Trophoblast cell (in vitro differentiated cells and primary cell): ENCODE data around the gene RNLS.

Source experiments
- DNase-seq, 2 donors: peaks; one replicate each; pipeline ENCODE4 v3.0.0-alpha.2; 2016
- H2AFZ ChIP-seq: 2 replicates; pipeline ENCODE4 v1.6.1; 2013; ENCODE audit warnings: low read length, moderate library complexity, mild to moderate bottlenecking; ENCODE audit not compliant: insufficient read depth, poor library complexity
- H2AK5ac ChIP-seq: 2 replicates; pipeline ENCODE4 v1.6.1; 2013; ENCODE audit warnings: mild to moderate bottlenecking, low read length
- H2BK120ac ChIP-seq: 2 replicates; pipeline ENCODE4 v1.6.1; 2013; ENCODE audit warnings: low read length, mild to moderate bottlenecking, moderate library complexity; ENCODE audit not compliant: insufficient read depth, poor library complexity
- H2BK12ac ChIP-seq: 2 replicates; pipeline ENCODE4 v1.6.1; 2013; ENCODE audit warnings: mild to moderate bottlenecking, low read length, moderate library complexity
- H2BK5ac ChIP-seq: 2 replicates; pipeline ENCODE4 v1.6.1; 2013; ENCODE audit warnings: low read length, low read depth, moderate library complexity, mild to moderate bottlenecking; ENCODE audit not compliant: poor library complexity
- H3K14ac ChIP-seq: 2 replicates; pipeline ENCODE4 v1.6.1; 2013; ENCODE audit warnings: mild to moderate bottlenecking, low read length
- H3K18ac ChIP-seq: 2 replicates; pipeline ENCODE4 v1.6.1; 2013; ENCODE audit warnings: mild to moderate bottlenecking, low read length
- H3K23ac ChIP-seq: 2 replicates; pipeline ENCODE4 v1.6.1; 2013; ENCODE audit warnings: low read length
- H3K27ac ChIP-seq: 2 replicates; pipeline ENCODE4 v1.5.1; 2013; ENCODE audit warnings: low read depth, mild to moderate bottlenecking, inconsistent platforms, low read length, moderate library complexity
- H3K27me3 ChIP-seq: 2 replicates; pipeline ENCODE4 v1.6.1; 2013; ENCODE audit warnings: inconsistent platforms, mild to moderate bottlenecking, low read length, moderate library complexity; ENCODE audit not compliant: insufficient read depth
- H3K36me3 ChIP-seq, 2 experiments: 1 replicate in 1 of 2; 2 replicates in 1 of 2; pipeline ENCODE4 v1.6.1; 2013; ENCODE audit warnings: low read length in 2 of 2, mild to moderate bottlenecking in 2 of 2, moderate library complexity in 1 of 2; ENCODE audit not compliant: insufficient read depth in 2 of 2, control insufficient read depth in 1 of 2
- H3K4ac ChIP-seq: 2 replicates; pipeline ENCODE4 v1.6.1; 2013; ENCODE audit warnings: low read depth, mild to moderate bottlenecking, low read length, moderate library complexity
- H3K4me1 ChIP-seq, 2 experiments: 1 replicate in 1 of 2; 2 replicates in 1 of 2; pipeline ENCODE4 v1.6.1; 2013; ENCODE audit warnings: low read length in 2 of 2, mild to moderate bottlenecking in 2 of 2, moderate library complexity in 1 of 2; ENCODE audit not compliant: insufficient read depth in 2 of 2, control insufficient read depth in 1 of 2
- H3K4me2 ChIP-seq: 2 replicates; pipeline ENCODE4 v1.6.1; 2013; ENCODE audit warnings: inconsistent platforms, mild to moderate bottlenecking, low read length, moderate library complexity
- H3K4me3 ChIP-seq: 2 replicates; pipeline ENCODE4 v1.5.1; 2013; ENCODE audit warnings: mild to moderate bottlenecking, low read depth, low read length, inconsistent platforms
- H3K79me1 ChIP-seq: one replicate; pipeline ENCODE4 v1.6.1; 2013; ENCODE audit warnings: low read length
- H3K79me2 ChIP-seq: 2 replicates; pipeline ENCODE4 v1.6.1; 2013; ENCODE audit warnings: low read length, mild to moderate bottlenecking; ENCODE audit not compliant: control insufficient read depth, insufficient read depth, poor library complexity
- H3K9ac ChIP-seq: 2 replicates; pipeline ENCODE4 v1.6.1; 2013; ENCODE audit warnings: mild to moderate bottlenecking, low read length
- H3K9me3 ChIP-seq: 2 replicates; pipeline ENCODE4 v1.6.1; 2013; ENCODE audit warnings: low read depth, mild to moderate bottlenecking, control low read depth, inconsistent platforms, low read length; ENCODE audit not compliant: insufficient read depth
- H4K12ac ChIP-seq: 2 replicates; pipeline ENCODE4 v1.6.1; 2013; ENCODE audit warnings: low read depth, mild to moderate bottlenecking, low read length, moderate library complexity
- H4K8ac ChIP-seq: 2 replicates; pipeline ENCODE4 v1.6.1; 2013; ENCODE audit warnings: low read depth, mild to moderate bottlenecking, low read length, moderate library complexity
- H4K91ac ChIP-seq: one replicate; pipeline ENCODE4 v1.6.1; 2013; ENCODE audit warnings: low read depth, mild to moderate bottlenecking, low read length, moderate library complexity
- WGBS: extraction: QIAGEN DNeasy Blood & Tissue Kit; methylation state at CpG from one replicate; pipeline ENCODE4 v1.1.7; 2013; ENCODE audit warnings: missing lambda C conversion rate; ENCODE audit not compliant: insufficient read length, insufficient coverage; ENCODE audit errors: extremely low coverage; 5-methylcytosine and 5-hydroxymethylcytosine counted together

The RNLS gene

GRCh38 chr10:88256886-88257285, 326.2 kb downstream of the RNLS start:
- H3K18ac ChIP-seq = no peak overlapping the region
- no peaks in the 10 kb centered on the region for H3K9me3 ChIP-seq
- no peak overlapping the region for H3K4me3 ChIP-seq
- H4K8ac ChIP-seq = no peak overlapping the region
- H3K79me2 ChIP-seq = no peaks in the 10 kb centered on the region
- no peak overlapping the region for H3K4me2 ChIP-seq
- no peak overlapping the region for H3K4ac ChIP-seq
- no peak overlapping the region for H4K12ac ChIP-seq
- H3K9ac ChIP-seq = no peak overlapping the region
- no peak overlapping the region for H2BK5ac ChIP-seq
- no peaks in the 10 kb centered on the region for H3K27me3 ChIP-seq
- H3K23ac ChIP-seq = no peak overlapping the region
- no peak overlapping the region for H3K14ac ChIP-seq
- no peak for DNase-seq
- H2AFZ ChIP-seq = no peak overlapping the region
- no peaks in the 10 kb centered on the region for H3K36me3 ChIP-seq
- H2BK12ac ChIP-seq = no peak overlapping the region
- H3K79me1 ChIP-seq = no peaks in the 10 kb centered on the region
- H4K91ac ChIP-seq = no peak overlapping the region
- peaks cover 0 to 4% of the 10 kb centered on the region in 2 experiments for H3K4me1 ChIP-seq
- WGBS = 100% methylated on average over 1 of the region's 4 CpGs
- H2AK5ac ChIP-seq = no peak overlapping the region
- H3K27ac ChIP-seq = no peak overlapping the region
- no peak overlapping the region for H2BK120ac ChIP-seq

DNA sequence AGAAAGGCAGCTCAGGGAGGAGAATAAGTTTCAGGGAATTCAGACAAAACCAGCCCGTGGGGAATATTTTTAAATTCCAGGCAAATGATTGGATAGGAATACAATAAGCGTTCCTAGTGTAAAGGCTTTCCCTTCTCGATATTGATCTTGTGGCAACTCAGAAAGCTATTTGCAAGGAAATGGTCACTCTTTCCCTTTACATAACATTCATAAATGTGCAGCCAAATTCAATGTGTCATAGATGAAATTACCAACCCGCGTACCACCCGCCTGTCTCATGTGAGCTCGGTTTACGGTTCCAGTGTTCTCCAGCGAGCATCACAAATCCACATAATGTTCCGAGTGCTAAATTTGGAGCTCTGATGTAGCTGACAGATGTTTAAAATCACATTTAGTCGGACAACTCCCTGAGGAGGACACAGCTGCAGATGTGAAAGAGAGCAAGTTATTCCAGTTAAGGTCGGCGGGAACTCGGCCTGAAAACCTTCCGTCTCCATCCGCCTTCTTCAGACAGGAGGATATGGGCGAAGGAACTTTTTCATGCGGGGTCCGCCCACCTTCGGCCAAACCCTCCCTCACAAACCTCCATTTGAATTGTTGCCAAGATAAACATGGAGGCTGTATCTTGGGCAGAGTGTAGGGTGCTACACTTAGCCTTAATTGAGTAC, 327.0 kb downstream of the RNLS start:
- Histone ChIP-seq H3K9me3 (no peaks in the 10 kb centered on the region), H3K18ac (no peak overlapping the region), H2BK5ac (no peak overlapping the region), H4K8ac (no peak overlapping the region), H3K27me3 (no peaks in the 10 kb centered on the region), H3K4me3 (no peak overlapping the region), H2BK12ac (no peak overlapping the region), H3K4me1 (peaks cover 0 to 4% of the 10 kb centered on the region in 2 experiments), H3K23ac (no peak overlapping the region), H2AK5ac (no peak overlapping the region), H3K79me1 (no peaks in the 10 kb centered on the region), H3K14ac (no peak overlapping the region), H3K36me3 (no peaks in the 10 kb centered on the region), H3K27ac (no peak overlapping the region), H2BK120ac (no peak overlapping the region), H4K12ac (no peak overlapping the region), H2AFZ (no peak overlapping the region), H3K79me2 (no peaks in the 10 kb centered on the region), H3K9ac (no peak overlapping the region), H3K4ac (no peak overlapping the region), H3K4me2 (no peak overlapping the region), H4K91ac (no peak overlapping the region)
- no CpG with 5 or more reads among the region's 20 CpGs for WGBS
- DNase-seq = no peak

DNA sequence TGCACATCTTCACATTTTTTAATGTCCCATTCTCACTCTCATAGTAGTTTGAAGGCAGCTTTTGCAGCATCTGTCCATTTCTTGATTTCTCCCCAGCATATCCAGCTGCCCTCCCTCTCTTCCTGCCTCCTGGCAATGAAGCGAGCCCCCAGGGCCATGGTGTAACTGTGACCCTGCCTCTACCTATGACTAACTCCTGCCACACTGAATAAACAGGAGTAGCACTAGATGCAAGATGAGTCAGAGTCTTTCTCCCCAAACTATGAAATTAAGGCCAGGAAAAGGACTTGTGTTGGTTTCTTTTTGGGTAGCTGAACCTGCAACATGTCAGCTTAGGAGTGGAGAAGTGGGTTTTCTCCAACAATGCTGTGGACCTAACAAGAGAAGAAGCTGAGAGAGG, 329.0 kb downstream of the RNLS start:
- H3K23ac ChIP-seq = no peak overlapping the region
- no peak for DNase-seq
- WGBS = no CpG with 5 or more reads among the region's 1 CpG
- peaks cover 0 to 9% of the 10 kb centered on the region in 2 experiments for H3K4me1 ChIP-seq
- no peaks in the 10 kb centered on the region for H3K36me3 ChIP-seq
- no peaks in the 10 kb centered on the region for H3K79me2 ChIP-seq
- H3K4me2 ChIP-seq = no peak overlapping the region
- no peak overlapping the region for H3K4me3 ChIP-seq
- no peak overlapping the region for H2BK120ac ChIP-seq
- H2AFZ ChIP-seq = no peak overlapping the region
- no peak overlapping the region for H4K12ac ChIP-seq
- H3K79me1 ChIP-seq = no peaks in the 10 kb centered on the region
- no peak overlapping the region for H4K91ac ChIP-seq
- H3K27ac ChIP-seq = no peak overlapping the region
- no peak overlapping the region for H2BK5ac ChIP-seq
- H2BK12ac ChIP-seq = no peak overlapping the region
- H3K9me3 ChIP-seq = no peaks in the 10 kb centered on the region
- no peaks in the 10 kb centered on the region for H3K27me3 ChIP-seq
- H4K8ac ChIP-seq = no peak overlapping the region
- H3K18ac ChIP-seq = no peak overlapping the region
- H2AK5ac ChIP-seq = no peak overlapping the region
- no peak overlapping the region for H3K14ac ChIP-seq
- H3K9ac ChIP-seq = no peak overlapping the region
- no peak overlapping the region for H3K4ac ChIP-seq

GRCh38 chr10:88253622-88254021, 329.5 kb downstream of the RNLS start:
- H2BK120ac ChIP-seq = no peak overlapping the region
- H2AFZ ChIP-seq = no peak overlapping the region
- no peak overlapping the region for H2BK12ac ChIP-seq
- H3K79me1 ChIP-seq = no peaks in the 10 kb centered on the region
- H3K23ac ChIP-seq = no peak overlapping the region
- H3K9ac ChIP-seq = no peak overlapping the region
- H3K4me2 ChIP-seq = no peak overlapping the region
- peaks cover 0 to 10% of the 10 kb centered on the region in 2 experiments for H3K4me1 ChIP-seq
- no peaks in the 10 kb centered on the region for H3K9me3 ChIP-seq
- no peak for DNase-seq
- H3K18ac ChIP-seq = no peak overlapping the region
- H3K4ac ChIP-seq = no peak overlapping the region
- no peak overlapping the region for H3K4me3 ChIP-seq
- no peaks in the 10 kb centered on the region for H3K27me3 ChIP-seq
- H3K14ac ChIP-seq = no peak overlapping the region
- H3K27ac ChIP-seq = no peak overlapping the region
- no peaks in the 10 kb centered on the region for H3K36me3 ChIP-seq
- H4K8ac ChIP-seq = no peak overlapping the region
- H2AK5ac ChIP-seq = no peak overlapping the region
- H4K91ac ChIP-seq = no peak overlapping the region
- no peaks in the 10 kb centered on the region for H3K79me2 ChIP-seq
- H2BK5ac ChIP-seq = no peak overlapping the region
- no peak overlapping the region for H4K12ac ChIP-seq
- no CpG with 5 or more reads among the region's 2 CpGs for WGBS
